Daoy (cell line): ENCODE data around the gene GSN. TPM values are rescaled to one million over a fixed set of nuclear protein-coding genes. Genes with fewer than 3 reads are reported as not detected.

Source experiments
- DNase-seq: peaks from one replicate; pipeline ENCODE4 v3.0.0-alpha.2; 2015; ENCODE audit warnings: low read depth
- total RNA-seq: library from RNA; depleted of rRNA; stranded (reverse); fragments of >200 nt; shearing (Covaris generic); gene quantifications from 2 replicates; pipeline ENCODE4 v1.2.3, GENCODE V29; 2014; rRNA removed

Gene GSN
- total RNA-seq, 1 experiment from 2014 or later = 95.2 TPM

DNA sequence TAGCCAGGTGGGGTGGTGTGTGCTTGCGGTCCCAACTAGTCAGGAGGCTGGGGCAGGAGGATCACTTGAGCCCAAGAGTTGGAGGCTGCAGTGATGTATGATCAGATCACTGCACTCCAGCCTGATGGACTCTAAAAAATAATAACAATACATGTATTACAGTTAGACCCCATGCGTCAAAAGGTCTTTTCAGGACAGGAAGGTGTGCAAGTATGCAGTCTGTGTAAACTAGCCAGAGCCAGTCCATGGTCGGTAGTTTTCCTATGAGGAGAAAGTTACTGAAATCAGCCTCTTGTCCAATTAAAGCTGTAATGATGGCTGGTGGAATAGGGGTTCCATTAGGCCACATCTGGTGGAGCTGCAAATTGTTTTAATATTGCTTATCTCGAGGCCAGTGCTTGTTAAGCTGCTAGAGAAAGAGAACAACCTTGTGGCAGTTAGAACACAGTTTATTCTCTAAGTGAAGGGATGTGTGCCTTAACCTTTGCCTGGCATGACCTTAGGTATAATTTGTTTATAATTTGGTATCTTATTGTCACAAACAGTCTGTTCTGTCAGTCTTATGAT lies 103.6 kb downstream of the GSN start:
- DNase-seq = no peak

DNA sequence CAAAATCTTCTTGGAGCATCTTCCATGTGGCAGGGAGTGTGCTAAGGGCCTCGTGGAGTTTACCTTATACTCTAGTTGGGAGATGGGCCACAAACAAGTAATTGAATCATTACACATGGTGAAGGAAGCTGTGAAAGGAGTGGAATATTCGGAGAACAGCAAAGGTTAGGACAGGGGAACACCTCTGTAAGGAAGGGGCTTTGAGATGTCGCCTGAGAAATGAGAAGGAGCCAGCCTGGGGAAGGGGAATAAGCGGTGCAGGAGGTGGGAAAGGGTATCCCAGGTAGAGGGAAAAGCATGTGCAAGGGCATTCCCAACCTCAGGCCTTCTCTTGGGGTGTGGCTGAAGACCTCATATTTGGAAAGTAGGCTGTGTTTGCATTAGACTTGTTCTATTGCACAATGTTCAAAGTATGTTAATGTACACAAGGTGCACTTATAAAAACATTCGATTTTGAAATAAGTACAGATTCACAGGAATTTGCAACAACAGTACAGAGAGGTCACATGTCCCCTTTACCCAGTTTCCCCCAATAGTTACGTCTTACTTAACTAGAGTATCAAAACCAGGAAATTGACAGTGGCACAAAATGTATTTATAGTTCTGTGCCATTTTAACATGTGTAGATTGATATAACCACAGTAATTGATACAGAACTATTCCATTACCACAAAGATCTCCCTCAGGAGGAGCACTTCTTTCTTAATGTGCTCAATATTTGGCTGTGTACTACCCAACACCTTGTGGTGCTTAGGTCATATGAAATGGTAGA lies 104.5 kb downstream of the GSN start:
- DNase-seq = no peak

DNA sequence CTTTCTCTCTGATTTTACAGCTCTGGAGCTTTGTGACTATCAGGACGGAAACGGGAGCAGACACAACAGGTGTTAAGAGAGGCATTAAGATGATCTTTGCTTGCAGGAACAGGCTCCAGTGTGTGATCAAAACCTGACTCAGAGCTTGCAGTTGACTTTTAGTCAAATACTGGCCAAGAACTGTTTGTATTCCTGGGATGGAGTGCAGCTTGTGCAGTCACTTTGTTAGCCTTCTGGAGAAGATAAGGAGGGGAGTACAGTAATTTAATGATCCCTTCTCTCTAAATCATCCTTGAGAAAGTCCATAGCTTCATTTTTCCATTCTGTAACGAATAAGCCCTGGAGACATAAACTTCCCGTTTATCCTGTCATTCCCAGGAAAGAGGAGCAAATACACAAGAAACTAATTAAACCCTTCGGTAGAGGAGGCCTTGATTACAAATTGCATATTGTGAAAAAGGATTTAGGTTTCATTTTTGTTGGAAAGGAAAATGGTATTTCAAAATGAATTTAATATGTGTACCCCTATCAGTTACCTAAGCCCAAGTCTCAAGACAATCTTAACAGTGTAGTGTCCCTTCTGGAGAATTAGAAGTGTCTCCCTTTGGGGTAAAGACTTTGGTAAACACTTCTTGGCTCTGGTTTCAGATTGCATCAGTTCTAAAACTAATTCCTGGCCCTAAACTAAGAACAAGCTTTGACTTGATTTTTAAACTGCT lies 105.2 kb downstream of the GSN start:
- peak; percentile 34 for DNase-seq

DNA sequence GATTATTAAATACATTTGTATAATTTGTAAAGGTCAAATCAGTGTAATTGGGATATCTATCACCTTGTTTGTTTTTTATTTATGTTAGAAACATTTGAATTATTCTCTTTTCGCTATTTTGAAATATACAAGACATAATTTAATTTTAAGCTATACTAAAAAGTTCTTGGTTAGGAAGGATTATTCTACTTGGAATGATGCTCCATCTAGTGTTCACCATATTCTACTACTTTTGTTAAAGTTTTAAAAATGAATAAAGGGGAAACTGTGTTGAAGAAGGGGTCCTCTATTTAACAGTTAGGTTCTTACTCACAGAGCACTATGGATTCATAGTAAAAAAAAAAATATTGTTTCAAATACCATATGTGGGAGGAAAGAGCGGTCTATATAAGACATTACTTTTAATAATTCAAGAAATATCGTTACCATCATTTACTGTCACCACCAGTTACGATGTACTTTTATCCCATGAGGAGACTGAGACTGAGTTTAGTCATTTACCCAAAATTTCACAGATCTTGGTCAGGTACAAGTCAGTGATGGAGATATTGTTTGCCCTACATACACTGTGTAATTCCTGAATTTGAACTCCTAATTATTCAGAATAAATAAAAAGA lies 108.4 kb downstream of the GSN start:
- DNase-seq = no peak

DNA sequence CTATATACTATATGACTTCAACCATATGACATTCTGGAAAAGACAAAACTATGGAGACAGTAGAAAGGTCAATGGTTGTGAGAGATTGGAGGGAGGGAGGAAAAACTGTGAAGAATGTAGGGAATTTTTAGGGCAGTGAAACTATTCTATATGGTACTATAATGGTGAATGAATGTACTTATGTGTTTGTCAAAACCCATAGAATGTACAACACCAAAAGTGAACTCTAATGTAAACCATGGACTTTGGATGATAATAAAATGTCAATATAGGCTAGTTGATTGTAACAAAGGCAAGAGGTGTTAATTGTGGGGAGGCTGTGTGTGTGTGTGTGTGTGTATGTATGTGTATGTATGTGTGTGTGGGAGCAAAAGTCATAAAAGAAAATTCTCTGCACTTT lies 112.9 kb downstream of the GSN start:
- DNase-seq = no peak

Other genes with a start within 250 kb of the GSN start
- gene C5, start 217.9 kb upstream of the GSN start, total RNA-seq = 0.45 and 0.69 TPM in 2 replicates
- 21.4 and 21.5 TPM in 2 replicates for gene CNTRL, start 193.2 kb upstream of the GSN start, total RNA-seq
- gene RAB14, start 66.3 kb upstream of the GSN start, total RNA-seq = 25.4 and 27.6 TPM in 2 replicates
- 24.6 and 29.5 TPM in 2 replicates for gene STOM, start 102.1 kb downstream of the GSN start, total RNA-seq
- gene GGTA1, start 231.7 kb downstream of the GSN start, total RNA-seq = not detected in 2 replicates